PC-9 (cell line): ENCODE results near the gene IGSF22.

Source experiments
- EZH2 ChIP-seq: fragments of 200-600 bp; sonication (generic); IDR thresholded peaks from 2 replicates; pipeline ENCODE4 v1.8.0; 2017; ENCODE audit warnings: antibody characterized with exemption, low read depth
- TF ChIP-seq, protein P1 (sequence below): fragments of 200-600 bp; sonication (generic); conservative IDR thresholded peaks from 2 replicates; pipeline ENCODE4 v1.6.1; 2017; ENCODE audit warnings: mixed run types, antibody characterized with exemption, mild to moderate bottlenecking, moderate library complexity

DNA sequence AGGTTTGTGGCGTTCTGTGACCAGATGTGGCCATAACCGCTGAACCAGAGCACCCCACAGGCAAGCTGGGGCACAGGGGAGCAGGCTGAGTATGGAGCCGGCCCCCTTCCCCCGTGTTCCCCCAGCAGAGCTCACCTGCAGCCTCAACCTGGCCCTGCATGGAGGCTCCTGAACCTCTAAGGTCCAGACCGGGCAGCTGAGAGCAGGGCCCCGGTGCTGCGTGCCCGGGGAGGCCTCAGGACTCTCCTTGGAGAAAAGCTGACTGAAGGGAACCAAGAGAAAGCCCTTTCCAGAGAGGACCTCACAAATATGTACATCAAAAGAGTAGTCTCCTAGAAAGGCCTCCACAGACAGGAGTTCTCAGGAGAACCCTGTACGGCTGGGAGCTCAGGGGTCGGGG, 17.4 kb upstream of the IGSF22 start:
- TF ChIP-seq, protein P1, sequence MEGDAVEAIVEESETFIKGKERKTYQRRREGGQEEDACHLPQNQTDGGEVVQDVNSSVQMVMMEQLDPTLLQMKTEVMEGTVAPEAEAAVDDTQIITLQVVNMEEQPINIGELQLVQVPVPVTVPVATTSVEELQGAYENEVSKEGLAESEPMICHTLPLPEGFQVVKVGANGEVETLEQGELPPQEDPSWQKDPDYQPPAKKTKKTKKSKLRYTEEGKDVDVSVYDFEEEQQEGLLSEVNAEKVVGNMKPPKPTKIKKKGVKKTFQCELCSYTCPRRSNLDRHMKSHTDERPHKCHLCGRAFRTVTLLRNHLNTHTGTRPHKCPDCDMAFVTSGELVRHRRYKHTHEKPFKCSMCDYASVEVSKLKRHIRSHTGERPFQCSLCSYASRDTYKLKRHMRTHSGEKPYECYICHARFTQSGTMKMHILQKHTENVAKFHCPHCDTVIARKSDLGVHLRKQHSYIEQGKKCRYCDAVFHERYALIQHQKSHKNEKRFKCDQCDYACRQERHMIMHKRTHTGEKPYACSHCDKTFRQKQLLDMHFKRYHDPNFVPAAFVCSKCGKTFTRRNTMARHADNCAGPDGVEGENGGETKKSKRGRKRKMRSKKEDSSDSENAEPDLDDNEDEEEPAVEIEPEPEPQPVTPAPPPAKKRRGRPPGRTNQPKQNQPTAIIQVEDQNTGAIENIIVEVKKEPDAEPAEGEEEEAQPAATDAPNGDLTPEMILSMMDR = no peak
- no peak for TF ChIP-seq EZH2
